Fibroblast of pulmonary artery (primary cell): ENCODE measurements around the gene STX8.

Experiments
- DNase-seq: peaks from one replicate; pipeline ENCODE4 v3.0.0-alpha.2; 2010; ENCODE audit warnings: low read depth
- H3K4me3 ChIP-seq: replicated peaks from 2 replicates; pipeline ENCODE4 v1.5.1; 2011; ENCODE audit warnings: low read depth, mild to moderate bottlenecking, control low read depth, low read length, moderate library complexity
- TF ChIP-seq, protein P1 (sequence below): IDR thresholded peaks from 2 replicates; pipeline ENCODE4 v1.5.1; 2011; ENCODE audit warnings: mild to moderate bottlenecking, control low read depth, low read length, inconsistent platforms; ENCODE audit errors: missing control alignments

STX8 gene

DNA sequence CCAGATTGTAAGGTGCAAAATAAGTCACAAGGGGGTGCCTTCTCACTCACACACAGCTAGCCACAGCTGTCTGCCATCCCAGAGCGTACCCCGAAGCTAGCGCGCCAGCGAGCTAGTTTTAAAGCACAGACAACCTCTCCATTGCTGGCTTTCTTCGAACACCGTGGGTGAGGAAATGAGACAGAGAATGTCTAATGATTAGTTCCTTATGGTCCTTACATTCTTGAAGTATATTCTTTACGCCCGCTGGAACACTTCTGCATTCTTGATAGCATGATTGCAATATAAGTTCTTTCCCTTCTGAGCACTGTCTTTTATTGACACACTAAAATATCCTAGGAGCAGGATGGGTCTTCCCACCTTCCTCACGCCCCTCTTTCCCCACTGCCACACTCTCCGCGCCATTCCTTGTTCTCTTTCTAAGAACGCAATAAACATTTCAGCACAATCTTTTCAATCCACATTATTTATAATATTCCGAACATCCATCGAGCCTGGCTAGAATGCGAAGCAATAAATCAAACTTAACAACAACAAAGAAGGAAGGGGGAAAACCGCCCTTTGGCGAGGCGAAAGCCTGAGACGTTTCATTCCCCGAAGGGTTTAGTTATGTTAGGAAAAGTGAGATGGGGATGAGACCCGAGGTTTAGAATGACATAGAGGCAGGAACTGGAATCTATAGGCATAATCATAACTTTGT lies 303.0 kb downstream of the STX8 start:
- TF ChIP-seq, protein P1, sequence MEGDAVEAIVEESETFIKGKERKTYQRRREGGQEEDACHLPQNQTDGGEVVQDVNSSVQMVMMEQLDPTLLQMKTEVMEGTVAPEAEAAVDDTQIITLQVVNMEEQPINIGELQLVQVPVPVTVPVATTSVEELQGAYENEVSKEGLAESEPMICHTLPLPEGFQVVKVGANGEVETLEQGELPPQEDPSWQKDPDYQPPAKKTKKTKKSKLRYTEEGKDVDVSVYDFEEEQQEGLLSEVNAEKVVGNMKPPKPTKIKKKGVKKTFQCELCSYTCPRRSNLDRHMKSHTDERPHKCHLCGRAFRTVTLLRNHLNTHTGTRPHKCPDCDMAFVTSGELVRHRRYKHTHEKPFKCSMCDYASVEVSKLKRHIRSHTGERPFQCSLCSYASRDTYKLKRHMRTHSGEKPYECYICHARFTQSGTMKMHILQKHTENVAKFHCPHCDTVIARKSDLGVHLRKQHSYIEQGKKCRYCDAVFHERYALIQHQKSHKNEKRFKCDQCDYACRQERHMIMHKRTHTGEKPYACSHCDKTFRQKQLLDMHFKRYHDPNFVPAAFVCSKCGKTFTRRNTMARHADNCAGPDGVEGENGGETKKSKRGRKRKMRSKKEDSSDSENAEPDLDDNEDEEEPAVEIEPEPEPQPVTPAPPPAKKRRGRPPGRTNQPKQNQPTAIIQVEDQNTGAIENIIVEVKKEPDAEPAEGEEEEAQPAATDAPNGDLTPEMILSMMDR = no peak
- no peak overlapping the region for H3K4me3 ChIP-seq
- DNase-seq = no peak

DNA sequence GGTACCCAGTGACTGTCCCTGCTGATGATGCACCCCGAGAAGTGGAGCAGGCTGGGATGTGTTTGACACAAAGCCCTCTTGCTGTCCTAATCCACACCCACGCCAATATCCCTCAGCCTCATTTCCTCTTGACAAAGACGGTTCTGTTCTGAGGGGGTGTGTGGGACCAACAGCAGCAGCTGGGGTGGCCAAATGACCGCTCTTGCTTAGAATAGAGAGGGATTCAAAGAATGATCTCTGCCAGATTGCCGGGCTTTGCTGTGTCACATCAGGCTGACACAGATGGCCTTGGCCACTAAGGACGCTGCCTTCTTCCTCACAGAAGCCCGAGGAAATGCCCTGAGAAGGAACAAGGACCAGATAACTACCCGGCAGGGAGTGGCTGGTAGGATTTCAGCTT lies 303.6 kb downstream of the STX8 start:
- DNase-seq = no peak
- TF ChIP-seq, protein P1 = no peak

DNA sequence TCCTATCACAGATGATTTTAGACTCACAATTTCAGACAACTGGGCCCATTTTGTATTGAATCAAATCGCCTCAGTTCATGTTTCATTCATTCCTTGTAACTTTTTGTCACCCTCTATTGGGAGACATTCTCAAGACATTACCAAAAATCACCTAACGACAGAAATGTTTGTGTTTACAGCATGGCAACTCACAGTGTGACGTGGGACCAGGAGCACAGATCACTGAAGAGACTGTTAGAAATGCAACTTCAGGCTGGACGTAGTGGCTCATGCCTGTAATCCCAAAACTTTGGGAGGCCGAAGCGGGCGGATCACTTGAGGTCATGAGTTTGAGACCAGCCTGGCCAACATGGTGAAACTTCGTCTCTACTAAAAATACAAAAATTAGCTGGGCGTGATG lies 304.7 kb downstream of the STX8 start:
- no peak overlapping the region for H3K4me3 ChIP-seq
- TF ChIP-seq, protein P1 = no peak
- DNase-seq = no peak

More for the DNA sequence above, 303.6 kb downstream of the STX8 start:
- no peak overlapping the region for H3K4me3 ChIP-seq

DNA sequence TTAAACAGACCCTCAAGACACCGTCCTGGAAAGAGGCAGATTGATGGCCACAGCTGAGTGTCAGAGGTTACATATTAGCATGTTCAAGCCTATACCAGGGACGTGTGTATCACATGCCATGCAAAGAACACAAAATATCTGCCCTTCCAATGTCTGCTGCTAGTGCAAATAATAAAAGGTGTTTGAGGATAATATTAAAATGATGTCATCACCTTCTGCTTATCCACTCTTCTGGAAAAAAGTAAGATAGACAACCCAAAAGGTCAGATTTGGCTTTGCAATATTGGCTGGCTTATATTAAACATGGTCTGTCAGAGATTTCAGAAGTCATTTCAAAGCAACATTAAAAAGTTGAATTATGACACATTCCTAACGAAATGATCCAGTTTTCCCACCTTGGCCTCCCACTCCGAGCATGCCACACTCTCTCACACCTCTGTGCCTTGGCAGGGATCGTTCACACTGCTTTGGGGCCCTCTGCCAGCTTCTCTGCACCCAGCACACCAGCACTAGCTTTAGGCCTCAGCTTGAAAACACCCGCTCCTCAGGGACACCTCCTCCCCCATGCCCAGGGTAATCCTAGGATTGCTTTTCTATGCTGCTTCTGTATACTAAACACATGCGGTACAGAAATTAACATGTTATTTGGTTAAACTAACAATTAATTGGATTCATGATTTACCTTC lies 306.1 kb downstream of the STX8 start:
- no peak overlapping the region for H3K4me3 ChIP-seq
- no peak for DNase-seq
- TF ChIP-seq, protein P1 = no peak

DNA sequence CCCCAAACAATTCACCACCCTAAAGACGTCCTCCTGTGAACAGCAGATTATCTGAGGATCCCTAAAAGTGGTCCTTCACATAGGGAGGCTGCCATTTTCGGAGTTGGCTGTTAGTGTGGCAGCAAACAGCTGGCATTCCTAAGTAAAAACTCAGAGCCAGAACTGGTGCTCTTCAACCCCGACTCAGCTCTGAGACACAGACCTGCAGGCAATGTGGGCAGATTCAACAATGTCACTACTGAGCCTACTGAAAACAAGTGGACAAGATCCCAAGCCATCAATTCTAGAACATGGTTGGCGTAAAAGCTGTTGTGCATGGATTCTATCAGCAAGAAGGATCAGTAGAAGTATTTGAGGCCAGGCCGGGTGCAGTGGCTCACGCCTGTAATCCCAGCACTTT lies 307.1 kb downstream of the STX8 start:
- DNase-seq = no peak
- no peak overlapping the region for H3K4me3 ChIP-seq
- TF ChIP-seq, protein P1 = no peak

DNA sequence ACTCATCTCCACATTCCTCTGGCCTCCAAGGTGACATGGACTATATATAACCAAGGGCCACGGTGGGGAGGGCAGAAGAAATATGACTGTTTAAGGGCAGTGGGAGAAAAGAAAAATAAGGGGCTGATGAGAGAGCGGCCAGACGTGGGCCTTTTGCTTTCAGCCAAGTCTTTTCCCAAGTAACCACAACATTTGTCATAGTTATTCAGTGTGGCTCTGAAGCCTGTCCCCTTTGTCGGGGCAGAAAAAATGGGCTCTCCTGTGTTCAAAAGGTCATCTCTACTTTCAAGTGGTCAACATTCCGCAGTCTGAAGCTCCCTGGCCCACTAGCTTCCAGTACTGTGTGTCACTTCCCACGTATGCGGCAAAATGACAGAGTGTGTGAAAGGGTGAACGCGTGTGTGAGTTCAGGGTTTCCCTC lies 308.9 kb downstream of the STX8 start:
- TF ChIP-seq, protein P1 = no peak
- no peak overlapping the region for H3K4me3 ChIP-seq
- DNase-seq = no peak
